Measurements from ENCODE around the gene RPLP1.
A peak's percentile ranks its signal among the peaks of the same experiment; 100 is the strongest.

DNA sequence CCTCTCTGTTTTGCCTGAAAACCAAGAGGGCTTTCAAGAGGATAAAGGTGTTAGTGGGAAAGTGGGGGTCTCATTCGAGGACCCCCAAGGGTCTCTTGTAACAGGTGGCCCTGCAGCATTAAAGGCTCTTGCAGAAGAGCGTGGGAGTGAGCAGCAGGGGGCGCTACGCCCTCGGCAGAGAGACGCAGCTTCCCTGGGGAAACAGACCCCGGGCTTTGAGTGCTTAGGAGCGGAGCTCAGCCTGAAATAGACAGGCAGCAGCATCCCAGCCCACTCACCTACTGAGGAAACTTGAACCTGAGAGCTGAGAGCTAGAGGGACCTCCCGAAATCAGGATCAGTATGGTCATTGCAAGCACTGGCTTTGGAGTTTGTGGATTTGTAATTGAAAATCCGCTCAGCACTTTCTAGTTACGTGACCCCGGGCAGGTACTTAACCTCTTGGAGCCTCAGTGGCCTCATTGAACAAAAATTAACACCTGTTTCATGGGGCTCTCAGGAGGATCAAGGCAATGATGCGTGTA, 25.7 kb downstream of the RPLP1 start:
- peak; percentile 69 to 89 (median 80) for TF ChIP-seq CTCF (IDR thresholded peaks at IDR 0.05)
- no peak for TF ChIP-seq POLR2A (IDR thresholded peaks at IDR 0.05)

All from heart left ventricle (tissue), 13 donors.